GM21737 (cell line): Measurements from ENCODE around the gene DCUN1D2.
"Not testable (repeated sequence)": the region's sequence is repeated elsewhere in the genome, so short reads cannot be mapped to it uniquely, and the experiment has no call there.

Experiments used
- ATAC-seq: cut with Tn5 transposase; IDR thresholded peaks from one replicate; pipeline ENCODE4 v1.9.1; 2021; ENCODE audit warnings: mild to moderate bottlenecking, moderate library complexity; ENCODE audit not compliant: unreplicated experiment

DCUN1D2 gene

GRCh38 chr13:113491982-113492381 is 1.5 kb upstream of the DCUN1D2 start:
- ATAC-seq, result no peak

GRCh38 chr13:113491418-113491883 is 940 bp upstream of the DCUN1D2 start:
- no peak for ATAC-seq

GRCh38 chr13:113489549-113490495 is 689 bp downstream of the DCUN1D2 start:
- ATAC-seq, result peak; percentile 14

- no peak for ATAC-seq
These were observed 1.4 kb downstream of the DCUN1D2 start for GRCh38 chr13:113489171-113489548.

GRCh38 chr13:113488283-113488682 is 2.2 kb downstream of the DCUN1D2 start:
- no peak for ATAC-seq

- no peak for ATAC-seq
These were observed 3.8 kb downstream of the DCUN1D2 start for GRCh38 chr13:113486698-113487097.

GRCh38 chr13:113485545-113485944 is 5.0 kb downstream of the DCUN1D2 start:
- ATAC-seq, result no peak

- no peak for ATAC-seq
These were observed 6.8 kb downstream of the DCUN1D2 start for GRCh38 chr13:113483504-113484293.

GRCh38 chr13:113483081-113483480 is 7.4 kb downstream of the DCUN1D2 start:
- no peak for ATAC-seq

- ATAC-seq, result no peak
These were observed 11.3 kb downstream of the DCUN1D2 start for GRCh38 chr13:113479179-113479578.

- no peak for ATAC-seq
These were observed 12.8 kb downstream of the DCUN1D2 start for GRCh38 chr13:113477724-113478123.

GRCh38 chr13:113476811-113477210 is 13.7 kb downstream of the DCUN1D2 start:
- ATAC-seq, result no peak

- no peak for ATAC-seq
These were observed 14.6 kb downstream of the DCUN1D2 start for GRCh38 chr13:113475911-113476310.

GRCh38 chr13:113475280-113475679 is 15.2 kb downstream of the DCUN1D2 start:
- no peak for ATAC-seq

GRCh38 chr13:113474179-113474578 is 16.3 kb downstream of the DCUN1D2 start:
- no peak for ATAC-seq

- ATAC-seq, result no peak
These were observed 18.0 kb downstream of the DCUN1D2 start for GRCh38 chr13:113472355-113473025.

GRCh38 chr13:113471844-113472243 is 18.7 kb downstream of the DCUN1D2 start:
- ATAC-seq, result no peak

- ATAC-seq, result not testable (repeated sequence)
These were observed 19.8 kb downstream of the DCUN1D2 start for GRCh38 chr13:113470635-113471163.

GRCh38 chr13:113470073-113470472 is 20.4 kb downstream of the DCUN1D2 start:
- no peak for ATAC-seq

- ATAC-seq, result no peak
These were observed 20.9 kb downstream of the DCUN1D2 start for GRCh38 chr13:113469582-113469981.
